Trophoblast cell (in vitro differentiated cells and primary cell): ENCODE results near the gene KRT1.
A peak's percentile ranks its signal among the peaks of the same experiment; 100 is the strongest.

Experiments
- DNase-seq, 2 donors: peaks; one replicate each; pipeline ENCODE4 v3.0.0-alpha.2; 2016
- H2AFZ ChIP-seq: 2 replicates; pipeline ENCODE4 v1.6.1; 2013; ENCODE audit warnings: low read length, moderate library complexity, mild to moderate bottlenecking; ENCODE audit not compliant: insufficient read depth, poor library complexity
- H2AK5ac ChIP-seq: 2 replicates; pipeline ENCODE4 v1.6.1; 2013; ENCODE audit warnings: mild to moderate bottlenecking, low read length
- H2BK120ac ChIP-seq: 2 replicates; pipeline ENCODE4 v1.6.1; 2013; ENCODE audit warnings: low read length, mild to moderate bottlenecking, moderate library complexity; ENCODE audit not compliant: insufficient read depth, poor library complexity
- H2BK12ac ChIP-seq: 2 replicates; pipeline ENCODE4 v1.6.1; 2013; ENCODE audit warnings: mild to moderate bottlenecking, low read length, moderate library complexity
- H2BK5ac ChIP-seq: 2 replicates; pipeline ENCODE4 v1.6.1; 2013; ENCODE audit warnings: low read length, low read depth, moderate library complexity, mild to moderate bottlenecking; ENCODE audit not compliant: poor library complexity
- H3K14ac ChIP-seq: 2 replicates; pipeline ENCODE4 v1.6.1; 2013; ENCODE audit warnings: mild to moderate bottlenecking, low read length
- H3K18ac ChIP-seq: 2 replicates; pipeline ENCODE4 v1.6.1; 2013; ENCODE audit warnings: mild to moderate bottlenecking, low read length
- H3K23ac ChIP-seq: 2 replicates; pipeline ENCODE4 v1.6.1; 2013; ENCODE audit warnings: low read length
- H3K27ac ChIP-seq: 2 replicates; pipeline ENCODE4 v1.5.1; 2013; ENCODE audit warnings: low read depth, mild to moderate bottlenecking, inconsistent platforms, low read length, moderate library complexity
- H3K27me3 ChIP-seq: 2 replicates; pipeline ENCODE4 v1.6.1; 2013; ENCODE audit warnings: inconsistent platforms, mild to moderate bottlenecking, low read length, moderate library complexity; ENCODE audit not compliant: insufficient read depth
- H3K36me3 ChIP-seq, 2 experiments: 1 replicate in 1 of 2; 2 replicates in 1 of 2; pipeline ENCODE4 v1.6.1; 2013; ENCODE audit warnings: low read length in 2 of 2, mild to moderate bottlenecking in 2 of 2, moderate library complexity in 1 of 2; ENCODE audit not compliant: insufficient read depth in 2 of 2, control insufficient read depth in 1 of 2
- H3K4ac ChIP-seq: 2 replicates; pipeline ENCODE4 v1.6.1; 2013; ENCODE audit warnings: low read depth, mild to moderate bottlenecking, low read length, moderate library complexity
- H3K4me1 ChIP-seq, 2 experiments: 1 replicate in 1 of 2; 2 replicates in 1 of 2; pipeline ENCODE4 v1.6.1; 2013; ENCODE audit warnings: low read length in 2 of 2, mild to moderate bottlenecking in 2 of 2, moderate library complexity in 1 of 2; ENCODE audit not compliant: insufficient read depth in 2 of 2, control insufficient read depth in 1 of 2
- H3K4me2 ChIP-seq: 2 replicates; pipeline ENCODE4 v1.6.1; 2013; ENCODE audit warnings: inconsistent platforms, mild to moderate bottlenecking, low read length, moderate library complexity
- H3K4me3 ChIP-seq: 2 replicates; pipeline ENCODE4 v1.5.1; 2013; ENCODE audit warnings: mild to moderate bottlenecking, low read depth, low read length, inconsistent platforms
- H3K79me1 ChIP-seq: one replicate; pipeline ENCODE4 v1.6.1; 2013; ENCODE audit warnings: low read length
- H3K79me2 ChIP-seq: 2 replicates; pipeline ENCODE4 v1.6.1; 2013; ENCODE audit warnings: low read length, mild to moderate bottlenecking; ENCODE audit not compliant: control insufficient read depth, insufficient read depth, poor library complexity
- H3K9ac ChIP-seq: 2 replicates; pipeline ENCODE4 v1.6.1; 2013; ENCODE audit warnings: mild to moderate bottlenecking, low read length
- H3K9me3 ChIP-seq: 2 replicates; pipeline ENCODE4 v1.6.1; 2013; ENCODE audit warnings: low read depth, mild to moderate bottlenecking, control low read depth, inconsistent platforms, low read length; ENCODE audit not compliant: insufficient read depth
- H4K12ac ChIP-seq: 2 replicates; pipeline ENCODE4 v1.6.1; 2013; ENCODE audit warnings: low read depth, mild to moderate bottlenecking, low read length, moderate library complexity
- H4K8ac ChIP-seq: 2 replicates; pipeline ENCODE4 v1.6.1; 2013; ENCODE audit warnings: low read depth, mild to moderate bottlenecking, low read length, moderate library complexity
- H4K91ac ChIP-seq: one replicate; pipeline ENCODE4 v1.6.1; 2013; ENCODE audit warnings: low read depth, mild to moderate bottlenecking, low read length, moderate library complexity
- WGBS: extraction: QIAGEN DNeasy Blood & Tissue Kit; methylation state at CpG from one replicate; pipeline ENCODE4 v1.1.7; 2013; ENCODE audit warnings: missing lambda C conversion rate; ENCODE audit not compliant: insufficient read length, insufficient coverage; ENCODE audit errors: extremely low coverage; 5-methylcytosine and 5-hydroxymethylcytosine counted together

Gene KRT1

GRCh38 chr12:52687497-52688385 lies 7.5 kb upstream of the KRT1 start:
- Histone ChIP-seq H3K9me3 (no peaks in the 10 kb centered on the region), H4K91ac (no peak overlapping the region), H3K27me3 (peaks cover 6% of the 10 kb centered on the region), H3K18ac (no peak overlapping the region), H4K8ac (no peak overlapping the region), H4K12ac (no peak overlapping the region), H3K9ac (no peak overlapping the region), H3K36me3 (no peaks in the 10 kb centered on the region), H3K4me1 (peaks cover 5 to 10% of the 10 kb centered on the region in 2 experiments), H3K79me2 (no peaks in the 10 kb centered on the region), H2AK5ac (no peak overlapping the region), H3K4ac (no peak overlapping the region), H2BK5ac (no peak overlapping the region), H3K27ac (no peak overlapping the region), H3K4me2 (no peak overlapping the region), H2AFZ (no peak overlapping the region), H2BK120ac (no peak overlapping the region), H3K4me3 (no peak overlapping the region), H3K79me1 (no peaks in the 10 kb centered on the region), H2BK12ac (no peak overlapping the region), H3K14ac (no peak overlapping the region), H3K23ac (no peak overlapping the region)
- no CpG with 5 or more reads among the region's 8 CpGs for WGBS
- DNase-seq: peak; percentile 72 to 76

- Histone ChIP-seq H2AK5ac (no peak overlapping the region), H3K4ac (no peak overlapping the region), H3K9me3 (no peaks in the 10 kb centered on the region), H3K9ac (no peak overlapping the region), H2BK12ac (no peak overlapping the region), H2AFZ (no peak overlapping the region), H4K8ac (no peak overlapping the region), H3K36me3 (no peaks in the 10 kb centered on the region), H3K14ac (no peak overlapping the region), H4K91ac (no peak overlapping the region), H3K79me1 (no peaks in the 10 kb centered on the region), H4K12ac (no peak overlapping the region), H3K23ac (no peak overlapping the region), H3K27ac (no peak overlapping the region), H3K4me2 (no peak overlapping the region), H3K4me1 (peaks cover 5 to 10% of the 10 kb centered on the region in 2 experiments), H3K27me3 (peaks cover 5% of the 10 kb centered on the region), H3K18ac (no peak overlapping the region), H3K79me2 (no peaks in the 10 kb centered on the region), H2BK5ac (no peak overlapping the region), H3K4me3 (no peak overlapping the region), H2BK120ac (no peak overlapping the region)
- WGBS: no CpG with 5 or more reads among the region's 9 CpGs
- DNase-seq: peak in 1 of 2 donors; percentile 22
Observed at GRCh38 chr12:52686756-52687487, 6.7 kb upstream of the KRT1 start.

GRCh38 chr12:52686063-52686462 lies 5.9 kb upstream of the KRT1 start:
- Histone ChIP-seq H2BK5ac (no peak overlapping the region), H3K14ac (no peak overlapping the region), H4K8ac (no peak overlapping the region), H3K4me1 (peaks cover 3 to 7% of the 10 kb centered on the region in 2 experiments), H3K36me3 (no peaks in the 10 kb centered on the region), H3K79me1 (no peaks in the 10 kb centered on the region), H3K9ac (no peak overlapping the region), H3K4me3 (no peak overlapping the region), H3K9me3 (no peaks in the 10 kb centered on the region), H3K23ac (no peak overlapping the region), H3K4me2 (no peak overlapping the region), H4K12ac (no peak overlapping the region), H4K91ac (no peak overlapping the region), H2BK120ac (no peak overlapping the region), H3K27me3 (no peaks in the 10 kb centered on the region), H2AK5ac (no peak overlapping the region), H3K79me2 (no peaks in the 10 kb centered on the region), H3K18ac (no peak overlapping the region), H2AFZ (no peak overlapping the region), H3K27ac (no peak overlapping the region), H3K4ac (no peak overlapping the region), H2BK12ac (no peak overlapping the region)
- WGBS: no CpG with 5 or more reads among the region's 3 CpGs
- no peak for DNase-seq

GRCh38 chr12:52685406-52685890 lies 5.2 kb upstream of the KRT1 start:
- Histone ChIP-seq H3K4me3 (no peak overlapping the region), H2AK5ac (no peak overlapping the region), H2BK5ac (no peak overlapping the region), H3K4me1 (peaks cover 3 to 4% of the 10 kb centered on the region in 2 experiments), H3K27ac (no peak overlapping the region), H3K36me3 (no peaks in the 10 kb centered on the region), H3K9ac (no peak overlapping the region), H3K23ac (no peak overlapping the region), H3K4ac (no peak overlapping the region), H4K8ac (no peak overlapping the region), H3K18ac (no peak overlapping the region), H2BK12ac (no peak overlapping the region), H3K79me2 (no peaks in the 10 kb centered on the region), H3K79me1 (no peaks in the 10 kb centered on the region), H3K9me3 (no peaks in the 10 kb centered on the region), H2AFZ (no peak overlapping the region), H3K14ac (no peak overlapping the region), H3K4me2 (no peak overlapping the region), H4K12ac (no peak overlapping the region), H4K91ac (no peak overlapping the region), H3K27me3 (no peaks in the 10 kb centered on the region), H2BK120ac (no peak overlapping the region)
- no CpG with 5 or more reads among the region's 6 CpGs for WGBS
- no peak for DNase-seq
